ENCODE results near the gene CHPF2.

DNA sequence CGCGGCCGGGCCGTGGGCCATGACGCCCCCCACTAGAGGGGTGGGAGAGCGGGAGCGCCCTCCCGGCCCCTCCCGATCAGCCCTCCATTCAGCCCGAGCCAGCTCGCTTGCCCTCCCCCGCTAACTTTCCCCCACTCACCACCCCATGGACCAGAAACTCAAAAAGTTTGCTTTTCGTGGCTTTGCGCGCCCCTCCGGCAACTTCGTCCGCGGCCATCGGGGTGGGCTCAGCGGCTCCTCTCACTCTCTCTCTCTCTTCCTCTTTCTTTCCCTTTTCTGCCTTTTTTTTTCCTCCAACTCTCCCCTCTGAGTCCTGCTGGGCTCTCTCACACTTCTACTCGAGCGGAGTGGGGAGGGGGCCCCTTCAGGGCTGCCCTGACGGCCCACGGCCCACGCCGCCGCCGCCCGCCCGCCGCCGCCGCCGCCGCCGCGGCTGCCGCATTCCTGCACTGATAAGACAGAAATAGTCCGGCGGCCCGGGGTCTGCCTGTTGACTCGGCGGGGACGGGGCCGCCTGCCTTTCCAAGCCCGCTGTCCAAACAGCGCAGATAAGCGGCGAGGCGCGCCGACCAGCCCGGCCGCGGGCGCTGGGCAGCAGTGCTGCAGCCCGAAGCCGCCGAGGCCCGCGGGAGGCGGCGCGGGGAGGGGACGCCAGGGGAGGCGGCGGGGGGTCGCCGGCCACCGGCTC is 16.2 kb downstream of the CHPF2 start, which contains the start of gene SMARCD3:
- no peak for TF ChIP-seq EP300 (IDR thresholded peaks at IDR 0.05)
- TF ChIP-seq, protein P1, sequence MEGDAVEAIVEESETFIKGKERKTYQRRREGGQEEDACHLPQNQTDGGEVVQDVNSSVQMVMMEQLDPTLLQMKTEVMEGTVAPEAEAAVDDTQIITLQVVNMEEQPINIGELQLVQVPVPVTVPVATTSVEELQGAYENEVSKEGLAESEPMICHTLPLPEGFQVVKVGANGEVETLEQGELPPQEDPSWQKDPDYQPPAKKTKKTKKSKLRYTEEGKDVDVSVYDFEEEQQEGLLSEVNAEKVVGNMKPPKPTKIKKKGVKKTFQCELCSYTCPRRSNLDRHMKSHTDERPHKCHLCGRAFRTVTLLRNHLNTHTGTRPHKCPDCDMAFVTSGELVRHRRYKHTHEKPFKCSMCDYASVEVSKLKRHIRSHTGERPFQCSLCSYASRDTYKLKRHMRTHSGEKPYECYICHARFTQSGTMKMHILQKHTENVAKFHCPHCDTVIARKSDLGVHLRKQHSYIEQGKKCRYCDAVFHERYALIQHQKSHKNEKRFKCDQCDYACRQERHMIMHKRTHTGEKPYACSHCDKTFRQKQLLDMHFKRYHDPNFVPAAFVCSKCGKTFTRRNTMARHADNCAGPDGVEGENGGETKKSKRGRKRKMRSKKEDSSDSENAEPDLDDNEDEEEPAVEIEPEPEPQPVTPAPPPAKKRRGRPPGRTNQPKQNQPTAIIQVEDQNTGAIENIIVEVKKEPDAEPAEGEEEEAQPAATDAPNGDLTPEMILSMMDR (IDR thresholded peaks at IDR 0.05): no peak
